ENCODE data around the gene SERINC2. TPM values are rescaled to one million over a fixed set of nuclear protein-coding genes. Genes with fewer than 3 reads are reported as not detected.

The SERINC2 gene
- total RNA-seq, 1 donor from 2014 or later, result 105 TPM

GRCh38 chr1:31389616-31390015, 23.4 kb upstream of the SERINC2 start:
- DNase-seq (ENCODE audit: low read depth), result no peak
- Histone ChIP-seq H3K36me3 (ENCODE audit: control insufficient read depth, insufficient read depth, low read length) (no peaks in the 10 kb centered on the region), H3K27me3 (ENCODE audit: control insufficient read depth, insufficient read depth, low read length) (no peaks in the 10 kb centered on the region), H3K4me3 (ENCODE audit: low read depth, low read length) (no peak overlapping the region)
- TF ChIP-seq CTCF (IDR thresholded peaks at IDR 0.05; ENCODE audit: insufficient read depth, low read length, poor library complexity, severe bottlenecking), result no peak

- Histone ChIP-seq H3K4me3 (ENCODE audit: low read depth, low read length) (no peak overlapping the region), H3K27me3 (ENCODE audit: control insufficient read depth, insufficient read depth, low read length) (no peaks in the 10 kb centered on the region), H3K36me3 (ENCODE audit: control insufficient read depth, insufficient read depth, low read length) (no peaks in the 10 kb centered on the region)
- no peak for TF ChIP-seq CTCF (IDR thresholded peaks at IDR 0.05; ENCODE audit: insufficient read depth, low read length, poor library complexity, severe bottlenecking)
- no peak for DNase-seq (ENCODE audit: low read depth)
Observed at GRCh38 chr1:31390071-31390470, 22.9 kb upstream of the SERINC2 start.

GRCh38 chr1:31393463-31393862, 19.6 kb upstream of the SERINC2 start:
- TF ChIP-seq CTCF (IDR thresholded peaks at IDR 0.05; ENCODE audit: insufficient read depth, low read length, poor library complexity, severe bottlenecking), result no peak
- DNase-seq (ENCODE audit: low read depth), result no peak
- no peaks in the 10 kb centered on the region for H3K36me3 ChIP-seq (ENCODE audit: control insufficient read depth, insufficient read depth, low read length)
- H3K4me3 ChIP-seq (ENCODE audit: low read depth, low read length), result no peak overlapping the region
- no peaks in the 10 kb centered on the region for H3K27me3 ChIP-seq (ENCODE audit: control insufficient read depth, insufficient read depth, low read length)

- Histone ChIP-seq H3K4me3 (ENCODE audit: low read depth, low read length) (peak overlapping the region; percentile 17), H3K27me3 (ENCODE audit: control insufficient read depth, insufficient read depth, low read length) (no peaks in the 10 kb centered on the region), H3K36me3 (ENCODE audit: control insufficient read depth, insufficient read depth, low read length) (no peaks in the 10 kb centered on the region)
- DNase-seq (ENCODE audit: low read depth), result peak; percentile 49
- TF ChIP-seq CTCF (IDR thresholded peaks at IDR 0.05; ENCODE audit: insufficient read depth, low read length, poor library complexity, severe bottlenecking), result peak; percentile 95
Observed at GRCh38 chr1:31394584-31395193, 18.3 kb upstream of the SERINC2 start.

GRCh38 chr1:31396633-31397351, 16.2 kb upstream of the SERINC2 start:
- DNase-seq (ENCODE audit: low read depth), result peak; percentile 43
- no peaks in the 10 kb centered on the region for H3K36me3 ChIP-seq (ENCODE audit: control insufficient read depth, insufficient read depth, low read length)
- H3K27me3 ChIP-seq (ENCODE audit: control insufficient read depth, insufficient read depth, low read length), result no peaks in the 10 kb centered on the region
- H3K4me3 ChIP-seq (ENCODE audit: low read depth, low read length), result no peak overlapping the region
- peak; percentile 23 for TF ChIP-seq CTCF (IDR thresholded peaks at IDR 0.05; ENCODE audit: insufficient read depth, low read length, poor library complexity, severe bottlenecking)

Measured in kidney epithelial cell (primary cell).